ENCODE measurements around the gene COL9A2. TPM values are rescaled to one million over a fixed set of nuclear protein-coding genes. Genes with fewer than 3 reads are reported as not detected.
"Not testable (repeated sequence)": the region's sequence is repeated elsewhere in the genome, so short reads cannot be mapped to it uniquely, and the experiment has no call there.

COL9A2 gene
- total RNA-seq, 1 donor from 2014 or later, result 20.2 TPM

DNA sequence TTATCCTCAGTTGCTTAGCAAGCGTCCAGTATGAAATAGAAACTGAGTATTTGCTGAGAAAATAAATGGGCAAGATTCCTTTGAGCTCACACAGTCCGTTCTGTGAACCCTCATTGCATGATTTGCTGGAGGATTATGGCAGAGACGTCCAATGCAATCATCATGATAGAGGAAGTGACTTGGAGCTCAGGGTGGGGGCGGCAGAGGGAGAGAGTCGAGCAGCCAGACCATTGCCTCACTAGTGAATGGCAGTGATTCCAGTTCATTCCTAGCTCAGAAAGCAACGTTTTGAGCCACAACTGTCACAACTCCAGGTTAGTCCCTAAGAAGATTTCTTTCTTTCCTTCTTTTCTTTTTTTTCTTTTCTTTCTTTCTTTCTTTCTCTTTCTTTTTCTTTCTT, 27.5 kb upstream of the COL9A2 start:
- Histone ChIP-seq H3K4me3 (ENCODE audit: low read depth, low read length) (no peak overlapping the region), H3K27me3 (ENCODE audit: control insufficient read depth, insufficient read depth, low read length) (peaks cover under 1% of the 10 kb centered on the region), H3K36me3 (ENCODE audit: control insufficient read depth, insufficient read depth, low read length) (no peaks in the 10 kb centered on the region)
- no peak for DNase-seq (ENCODE audit: low read depth)
- TF ChIP-seq, protein P1, sequence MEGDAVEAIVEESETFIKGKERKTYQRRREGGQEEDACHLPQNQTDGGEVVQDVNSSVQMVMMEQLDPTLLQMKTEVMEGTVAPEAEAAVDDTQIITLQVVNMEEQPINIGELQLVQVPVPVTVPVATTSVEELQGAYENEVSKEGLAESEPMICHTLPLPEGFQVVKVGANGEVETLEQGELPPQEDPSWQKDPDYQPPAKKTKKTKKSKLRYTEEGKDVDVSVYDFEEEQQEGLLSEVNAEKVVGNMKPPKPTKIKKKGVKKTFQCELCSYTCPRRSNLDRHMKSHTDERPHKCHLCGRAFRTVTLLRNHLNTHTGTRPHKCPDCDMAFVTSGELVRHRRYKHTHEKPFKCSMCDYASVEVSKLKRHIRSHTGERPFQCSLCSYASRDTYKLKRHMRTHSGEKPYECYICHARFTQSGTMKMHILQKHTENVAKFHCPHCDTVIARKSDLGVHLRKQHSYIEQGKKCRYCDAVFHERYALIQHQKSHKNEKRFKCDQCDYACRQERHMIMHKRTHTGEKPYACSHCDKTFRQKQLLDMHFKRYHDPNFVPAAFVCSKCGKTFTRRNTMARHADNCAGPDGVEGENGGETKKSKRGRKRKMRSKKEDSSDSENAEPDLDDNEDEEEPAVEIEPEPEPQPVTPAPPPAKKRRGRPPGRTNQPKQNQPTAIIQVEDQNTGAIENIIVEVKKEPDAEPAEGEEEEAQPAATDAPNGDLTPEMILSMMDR (IDR thresholded peaks at IDR 0.05; ENCODE audit: insufficient read depth, low read length, poor library complexity, severe bottlenecking), result no peak

DNA sequence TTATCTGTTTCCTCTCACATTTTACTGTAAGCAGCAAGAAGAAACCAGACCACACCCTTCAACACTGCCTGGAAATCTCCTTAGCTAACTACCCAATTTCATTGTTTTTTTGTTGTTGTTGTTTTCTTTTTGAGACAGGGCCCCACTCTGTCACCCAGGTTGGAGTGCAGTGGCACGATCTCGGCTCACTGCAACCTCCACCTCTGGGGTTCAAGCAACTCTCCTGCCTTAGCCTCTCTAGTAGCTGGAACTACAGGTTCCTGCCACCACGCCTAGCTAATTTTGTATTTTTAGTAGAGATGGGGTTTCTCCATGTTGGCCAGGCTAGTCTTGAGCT, 25.3 kb upstream of the COL9A2 start:
- H3K4me3 ChIP-seq (ENCODE audit: low read depth, low read length); H3K27me3 ChIP-seq (ENCODE audit: control insufficient read depth, insufficient read depth, low read length); DNase-seq (ENCODE audit: low read depth); H3K36me3 ChIP-seq (ENCODE audit: control insufficient read depth, insufficient read depth, low read length): not testable (repeated sequence)

DNA sequence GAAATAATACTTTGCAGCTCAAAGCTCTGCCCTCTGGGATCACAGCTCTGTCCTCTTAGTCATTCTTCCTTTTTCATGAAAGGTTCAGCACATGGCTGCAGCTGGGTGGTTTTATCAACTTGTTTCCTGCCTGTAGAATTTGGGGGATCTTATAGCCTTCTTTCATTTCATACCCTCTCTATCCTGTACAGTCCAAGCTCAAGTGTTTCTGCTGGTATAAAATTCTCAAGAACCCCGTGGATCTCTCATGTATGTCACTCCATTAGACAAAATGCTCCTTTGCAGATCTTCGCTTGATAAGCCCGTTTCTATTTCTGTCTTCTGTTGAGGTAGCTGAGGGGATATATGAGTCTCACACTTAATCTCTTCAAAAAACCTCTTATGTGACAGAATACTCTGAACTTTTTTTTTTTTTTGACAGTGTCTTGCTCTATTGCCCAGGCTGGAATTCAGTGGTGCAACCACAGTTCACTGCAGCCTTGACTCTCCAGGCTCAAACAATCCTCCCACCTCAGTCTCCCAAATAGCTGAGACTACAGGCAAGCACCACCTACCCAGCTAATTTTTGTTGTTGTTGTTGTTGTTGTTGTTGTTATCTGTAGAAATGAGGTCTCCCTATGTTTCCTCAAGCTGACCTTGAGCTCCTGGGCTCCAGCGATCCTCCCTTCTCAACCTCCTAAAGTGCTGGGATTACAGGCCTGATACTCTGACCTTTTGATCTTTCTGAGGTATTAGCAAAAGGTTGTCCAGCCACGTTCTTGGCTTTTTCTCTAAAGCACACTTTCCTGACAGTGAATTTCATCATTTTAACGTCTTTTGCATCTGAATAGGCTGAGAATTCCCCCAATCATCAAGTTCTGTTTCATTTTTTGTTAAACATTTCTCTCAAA, 24.6 kb upstream of the COL9A2 start:
- H3K36me3 ChIP-seq (ENCODE audit: control insufficient read depth, insufficient read depth, low read length), result no peaks in the 10 kb centered on the region
- TF ChIP-seq, protein P1 (IDR thresholded peaks at IDR 0.05; ENCODE audit: insufficient read depth, low read length, poor library complexity, severe bottlenecking), result no peak
- H3K27me3 ChIP-seq (ENCODE audit: control insufficient read depth, insufficient read depth, low read length), result peaks cover 2% of the 10 kb centered on the region
- DNase-seq (ENCODE audit: low read depth), result no peak
- no peak overlapping the region for H3K4me3 ChIP-seq (ENCODE audit: low read depth, low read length)

DNA sequence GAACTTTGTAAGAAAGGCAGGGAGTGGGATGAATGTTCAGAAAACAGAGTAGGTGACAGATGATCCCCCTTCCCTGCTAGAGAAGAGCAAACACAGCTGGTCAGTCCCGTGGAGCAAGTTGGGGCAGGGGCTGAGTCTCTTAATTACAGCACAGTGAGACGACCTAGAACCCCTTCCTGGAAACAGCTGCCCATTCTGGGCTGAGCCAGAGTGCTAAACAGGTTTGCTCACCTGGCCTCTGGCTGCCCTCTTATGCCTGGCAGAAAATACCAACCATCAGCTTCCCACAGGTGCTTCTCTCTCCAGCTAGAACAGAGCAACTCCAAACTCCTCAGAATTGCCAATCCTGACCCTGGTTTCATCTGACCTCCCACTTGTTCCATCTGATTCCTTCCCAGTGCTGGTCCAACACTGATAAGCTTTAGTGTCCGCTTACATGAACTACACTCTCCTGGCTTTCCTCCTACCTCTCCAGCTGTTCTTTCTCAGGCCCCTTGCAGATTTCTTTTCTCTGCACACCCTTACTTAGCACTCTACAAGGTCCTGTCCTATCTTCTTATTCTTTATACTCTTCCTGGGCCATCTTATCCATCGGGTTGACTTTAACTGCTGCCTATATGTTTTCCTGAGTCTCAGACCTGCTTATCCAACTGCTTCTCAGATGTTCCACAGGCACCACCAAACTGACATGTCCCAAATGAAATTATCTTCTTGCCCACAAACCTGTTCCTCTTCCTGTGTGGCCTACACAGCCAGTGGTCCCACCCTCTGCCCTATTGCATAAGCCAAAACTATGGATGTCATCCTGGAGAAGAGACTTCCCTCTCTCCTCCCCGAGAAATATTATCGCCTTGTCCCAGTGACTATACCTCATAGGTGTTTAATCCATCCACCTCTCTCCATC, 22.6 kb upstream of the COL9A2 start:
- no peak overlapping the region for H3K4me3 ChIP-seq (ENCODE audit: low read depth, low read length)
- DNase-seq (ENCODE audit: low read depth), result no peak
- H3K36me3 ChIP-seq (ENCODE audit: control insufficient read depth, insufficient read depth, low read length), result no peaks in the 10 kb centered on the region
- peaks cover 2% of the 10 kb centered on the region for H3K27me3 ChIP-seq (ENCODE audit: control insufficient read depth, insufficient read depth, low read length)
- TF ChIP-seq, protein P1 (IDR thresholded peaks at IDR 0.05; ENCODE audit: insufficient read depth, low read length, poor library complexity, severe bottlenecking), result no peak

DNA sequence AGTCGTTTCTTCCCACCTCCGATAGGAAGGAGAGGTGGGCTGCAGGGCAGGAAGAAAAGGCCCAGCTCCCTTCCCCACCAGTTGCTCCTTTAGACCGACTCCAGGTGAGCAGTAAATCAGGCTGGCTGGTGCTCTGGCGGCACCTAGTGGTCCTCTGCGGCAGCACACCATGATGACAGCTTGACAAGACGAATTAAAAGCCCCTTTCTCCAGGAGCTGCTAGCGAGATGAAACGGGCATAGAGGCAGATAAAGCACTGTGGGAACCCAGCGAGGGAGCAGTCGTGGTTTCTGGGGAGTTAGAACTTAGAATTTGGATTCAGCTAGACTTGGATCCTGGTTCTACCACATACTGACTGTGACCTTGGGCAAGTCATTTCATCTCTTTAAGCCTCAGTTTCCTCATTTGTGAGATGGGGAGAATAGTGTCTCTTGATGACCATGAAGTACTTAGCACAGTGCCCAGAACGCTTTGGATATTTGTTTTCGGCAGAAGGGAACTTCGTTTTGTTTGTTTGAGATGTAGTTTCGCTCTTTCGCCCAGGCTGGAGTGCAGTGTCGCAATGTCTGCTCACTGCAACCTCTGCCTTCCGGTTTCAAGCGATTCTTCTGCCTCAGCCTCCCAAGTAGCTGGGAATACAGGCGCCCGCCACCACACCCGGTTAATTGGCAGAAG, 21.8 kb upstream of the COL9A2 start:
- TF ChIP-seq, protein P1 (IDR thresholded peaks at IDR 0.05; ENCODE audit: insufficient read depth, low read length, poor library complexity, severe bottlenecking), result peak; percentile 99
- H3K27me3 ChIP-seq (ENCODE audit: control insufficient read depth, insufficient read depth, low read length), result peaks cover 2% of the 10 kb centered on the region
- H3K4me3 ChIP-seq (ENCODE audit: low read depth, low read length), result no peak overlapping the region
- peak; percentile 47 for DNase-seq (ENCODE audit: low read depth)
- no peaks in the 10 kb centered on the region for H3K36me3 ChIP-seq (ENCODE audit: control insufficient read depth, insufficient read depth, low read length)

DNA sequence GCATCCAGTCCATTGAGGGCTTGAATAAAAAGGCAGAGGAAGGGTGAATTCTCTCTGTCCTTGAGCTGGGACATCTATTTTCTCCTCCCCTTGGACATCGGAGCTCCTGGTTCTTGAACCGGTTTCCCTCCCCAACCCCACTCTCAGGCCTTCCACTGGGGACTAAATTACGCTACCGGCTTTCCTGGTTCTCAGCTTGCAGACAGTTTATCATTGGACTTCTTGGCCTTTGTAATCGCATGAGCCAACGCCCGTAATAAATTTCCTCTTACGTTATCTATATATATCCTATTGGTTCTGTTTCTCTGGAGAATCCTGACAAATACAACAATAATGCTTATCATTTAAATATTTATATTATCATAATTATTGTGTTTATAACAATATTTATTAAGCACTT, 20.4 kb upstream of the COL9A2 start:
- H3K4me3 ChIP-seq (ENCODE audit: low read depth, low read length), result no peak overlapping the region
- H3K36me3 ChIP-seq (ENCODE audit: control insufficient read depth, insufficient read depth, low read length), result no peaks in the 10 kb centered on the region
- TF ChIP-seq, protein P1 (IDR thresholded peaks at IDR 0.05; ENCODE audit: insufficient read depth, low read length, poor library complexity, severe bottlenecking), result no peak
- DNase-seq (ENCODE audit: low read depth), result no peak
- H3K27me3 ChIP-seq (ENCODE audit: control insufficient read depth, insufficient read depth, low read length), result peaks cover 2% of the 10 kb centered on the region
